Measurements from ENCODE around the gene SHC2. TPM values are rescaled to one million over a fixed set of nuclear protein-coding genes. Genes with fewer than 3 reads are reported as not detected.

SHC2 gene
- total and polyA plus RNA-seq, 2 of the 13 experiments (the other 11 are each of a cell fraction or from before 2014, with no cell fraction given) = 9.0 to 18.3 TPM

DNA sequence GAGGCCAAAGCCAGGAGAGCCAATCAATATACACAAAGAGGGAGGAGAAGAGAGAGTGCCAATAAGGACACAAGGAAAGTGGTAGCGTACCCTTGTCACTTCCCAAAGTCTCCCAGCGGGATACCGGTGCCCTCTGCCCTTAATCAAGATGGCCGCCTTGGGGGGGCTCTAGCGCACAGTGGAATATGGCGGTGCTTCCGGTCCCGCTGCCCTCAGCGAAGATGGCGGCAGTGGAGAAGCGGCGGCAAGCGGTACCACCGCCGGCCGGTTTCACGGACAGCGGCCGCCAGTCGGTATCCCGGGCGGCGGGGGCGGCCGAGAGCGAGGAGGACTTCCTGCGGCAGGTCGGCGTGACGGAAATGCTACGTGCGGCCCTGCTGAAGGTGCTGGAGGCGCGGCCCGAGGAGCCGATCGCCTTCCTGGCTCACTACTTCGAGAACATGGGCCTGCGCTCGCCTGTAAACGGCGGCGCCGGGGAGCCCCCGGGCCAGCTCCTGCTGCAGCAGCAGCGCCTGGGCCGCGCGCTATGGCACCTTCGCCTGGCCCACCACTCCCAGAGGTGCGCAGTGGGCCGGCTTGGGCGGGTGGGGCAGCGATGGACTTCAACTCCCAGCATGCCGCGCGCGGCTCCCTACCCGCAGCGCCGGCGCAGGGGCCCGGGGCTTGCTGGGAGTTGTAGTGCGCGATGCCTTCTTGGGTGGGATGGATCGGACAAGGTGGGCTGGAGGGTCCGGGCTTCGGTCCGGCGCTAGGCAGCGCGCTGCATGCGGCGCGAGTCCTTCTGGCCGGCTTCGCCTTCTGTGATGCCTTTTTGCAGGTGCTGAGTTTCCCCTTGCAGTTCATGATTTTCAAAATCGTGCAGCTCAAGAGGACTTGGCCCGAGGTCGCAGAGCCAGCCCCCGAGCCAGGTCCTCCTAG lies 46.7 kb upstream of the SHC2 start, which contains the start of gene TPGS1 (continued):
- TF ChIP-seq, protein P1, sequence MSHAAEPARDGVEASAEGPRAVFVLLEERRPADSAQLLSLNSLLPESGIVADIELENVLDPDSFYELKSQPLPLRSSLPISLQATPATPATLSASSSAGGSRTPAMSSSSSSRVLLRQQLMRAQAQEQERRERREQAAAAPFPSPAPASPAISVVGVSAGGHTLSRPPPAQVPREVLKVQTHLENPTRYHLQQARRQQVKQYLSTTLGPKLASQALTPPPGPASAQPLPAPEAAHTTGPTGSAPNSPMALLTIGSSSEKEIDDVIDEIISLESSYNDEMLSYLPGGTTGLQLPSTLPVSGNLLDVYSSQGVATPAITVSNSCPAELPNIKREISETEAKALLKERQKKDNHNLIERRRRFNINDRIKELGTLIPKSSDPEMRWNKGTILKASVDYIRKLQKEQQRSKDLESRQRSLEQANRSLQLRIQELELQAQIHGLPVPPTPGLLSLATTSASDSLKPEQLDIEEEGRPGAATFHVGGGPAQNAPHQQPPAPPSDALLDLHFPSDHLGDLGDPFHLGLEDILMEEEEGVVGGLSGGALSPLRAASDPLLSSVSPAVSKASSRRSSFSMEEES (CRISPR knock-in tag; IDR thresholded peaks at IDR 0.05) = 0 out of 2 replicates have a peak, but pooled peaks have one; percentile 8
- no peak for TF ChIP-seq FLYWCH1 (CRISPR knock-in tag; IDR thresholded peaks at IDR 0.05)
- no peak for TF ChIP-seq ZFP62 (CRISPR knock-in tag; IDR thresholded peaks at IDR 0.05)
- no peak for TF ChIP-seq MED8 (CRISPR knock-in tag; IDR thresholded peaks at IDR 0.05; ENCODE audit: insufficient replicate concordance)
- no peak for TF ChIP-seq ZNF678 (CRISPR knock-in tag; IDR thresholded peaks at IDR 0.05)
- no peak; the same call in 1 of the 2 replicates for TF ChIP-seq ZSCAN9 (CRISPR knock-in tag; IDR thresholded peaks at IDR 0.05; ENCODE audit: borderline replicate concordance)
- TF ChIP-seq NKX3-1 (CRISPR knock-in tag; IDR thresholded peaks at IDR 0.05) = no peak
- TF ChIP-seq TBX3 (IDR thresholded peaks at IDR 0.05; ENCODE audit: borderline replicate concordance) = no peak
- TF ChIP-seq STAT5B (CRISPR knock-in tag; IDR thresholded peaks at IDR 0.05) = 0 out of 2 replicates have a peak, but pooled peaks have one; percentile 25
- no peak for TF ChIP-seq SOX13 (IDR thresholded peaks at IDR 0.05)
- TF ChIP-seq SOX13 (CRISPR knock-in tag; conservative IDR thresholded peaks at IDR 0.05 in 1 of 2, IDR thresholded peaks at IDR 0.05 in 1 of 2) = peak in 1 of 2 experiments; percentile 73; a peak in 1 of 4 replicates
- peak; percentile 64 for TF ChIP-seq SALL2 (CRISPR knock-in tag; IDR thresholded peaks at IDR 0.05)
- peak; percentile 100 for TF ChIP-seq HOXA3 (CRISPR knock-in tag; IDR thresholded peaks at IDR 0.05)
- TF ChIP-seq SAP130 (CRISPR knock-in tag; IDR thresholded peaks at IDR 0.05; ENCODE audit: low read depth) = peak; percentile 29; the same call in 1 of the 2 replicates
- no peak for TF ChIP-seq ZNF510 (CRISPR knock-in tag; IDR thresholded peaks at IDR 0.05; ENCODE audit: low read depth)
- 0 out of 2 replicates have a peak, but pooled peaks have one; percentile 37 for TF ChIP-seq NFE2L1 (CRISPR knock-in tag; IDR thresholded peaks at IDR 0.05; ENCODE audit: borderline replicate concordance)
- TF ChIP-seq KAT7 (CRISPR knock-in tag; IDR thresholded peaks at IDR 0.05; ENCODE audit: borderline replicate concordance) = no peak; the same call in 1 of the 2 replicates
- TF ChIP-seq SSRP1 (CRISPR knock-in tag; IDR thresholded peaks at IDR 0.05) = no peak
- TF ChIP-seq ZNF350 (CRISPR knock-in tag; IDR thresholded peaks at IDR 0.05; ENCODE audit: borderline replicate concordance, low read depth) = peak; percentile 35; the same call in 1 of the 2 replicates
- TF ChIP-seq ISL2 (CRISPR knock-in tag; IDR thresholded peaks at IDR 0.05) = peak; percentile 37; the same call in 1 of the 2 replicates
- TF ChIP-seq ZNF296 (CRISPR knock-in tag; conservative IDR thresholded peaks at IDR 0.05) = no peak
- TF ChIP-seq, protein P2, sequence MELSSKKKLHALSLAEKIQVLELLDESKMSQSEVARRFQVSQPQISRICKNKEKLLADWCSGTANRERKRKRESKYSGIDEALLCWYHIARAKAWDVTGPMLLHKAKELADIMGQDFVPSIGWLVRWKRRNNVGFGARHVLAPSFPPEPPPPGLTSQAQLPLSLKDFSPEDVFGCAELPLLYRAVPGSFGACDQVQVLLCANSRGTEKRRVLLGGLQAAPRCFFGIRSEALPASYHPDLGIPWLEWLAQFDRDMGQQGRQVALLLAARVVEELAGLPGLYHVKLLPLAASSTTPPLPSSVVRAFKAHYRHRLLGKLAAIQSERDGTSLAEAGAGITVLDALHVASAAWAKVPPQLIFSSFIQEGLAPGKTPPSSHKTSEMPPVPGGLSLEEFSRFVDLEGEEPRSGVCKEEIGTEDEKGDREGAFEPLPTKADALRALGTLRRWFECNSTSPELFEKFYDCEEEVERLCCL (CRISPR knock-in tag; IDR thresholded peaks at IDR 0.05; ENCODE audit: borderline replicate concordance) = no peak
- no peak for TF ChIP-seq ZNF780A (CRISPR knock-in tag; IDR thresholded peaks at IDR 0.05)
- TF ChIP-seq RARA (CRISPR knock-in tag; IDR thresholded peaks at IDR 0.05) = no peak
- TF ChIP-seq ZNF138 (CRISPR knock-in tag; IDR thresholded peaks at IDR 0.05; ENCODE audit: low read depth) = no peak
- peak; percentile 78 for TF ChIP-seq RBFOX2 (IDR thresholded peaks at IDR 0.05; ENCODE audit: low read depth, low read length)
- no peak for TF ChIP-seq ZSCAN31 (CRISPR knock-in tag; IDR thresholded peaks at IDR 0.05; ENCODE audit: low read depth)
- TF ChIP-seq, protein P3, sequence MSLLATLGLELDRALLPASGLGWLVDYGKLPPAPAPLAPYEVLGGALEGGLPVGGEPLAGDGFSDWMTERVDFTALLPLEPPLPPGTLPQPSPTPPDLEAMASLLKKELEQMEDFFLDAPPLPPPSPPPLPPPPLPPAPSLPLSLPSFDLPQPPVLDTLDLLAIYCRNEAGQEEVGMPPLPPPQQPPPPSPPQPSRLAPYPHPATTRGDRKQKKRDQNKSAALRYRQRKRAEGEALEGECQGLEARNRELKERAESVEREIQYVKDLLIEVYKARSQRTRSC (CRISPR knock-in tag; IDR thresholded peaks at IDR 0.05; ENCODE audit: low read depth) = no peak
